ENCODE measurements around the gene HTR3C.
A peak's percentile ranks its signal among the peaks of the same experiment; 100 is the strongest.

The HTR3C gene

DNA sequence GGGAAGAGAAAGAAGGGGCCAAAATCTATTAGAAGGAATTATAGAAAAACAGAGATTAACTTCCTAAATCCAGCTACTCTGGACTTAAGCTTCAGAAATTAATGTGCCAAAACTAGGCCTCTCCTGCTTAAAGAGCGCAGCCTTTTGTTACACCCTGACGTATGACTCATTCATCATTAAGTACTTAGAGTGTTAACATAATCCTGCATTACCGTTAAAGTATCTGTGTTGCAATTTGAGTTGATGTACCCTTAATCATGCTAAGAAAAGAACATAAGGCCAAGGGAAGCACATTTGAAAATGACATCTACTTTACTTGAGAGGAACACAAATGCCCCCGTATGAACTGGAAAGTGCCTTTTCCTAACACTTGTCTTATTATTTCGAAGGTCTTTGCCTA, 13.4 kb upstream of the HTR3C start:
- no peak for DNase-seq
- H3K9me2 ChIP-seq (replicated peaks; ENCODE audit: insufficient read depth, low read length): no peaks in the 10 kb centered on the region
- H3K9me3 ChIP-seq (replicated peaks; ENCODE audit: insufficient read depth, low read length): no peaks in the 10 kb centered on the region
- no peaks in the 10 kb centered on the region for H3K36me3 ChIP-seq (replicated peaks; ENCODE audit: insufficient read depth, low read length)
- H3K27me3 ChIP-seq (replicated peaks; ENCODE audit: insufficient read depth, low read length): no peaks in the 10 kb centered on the region
- H3K4me1 ChIP-seq (ENCODE audit: low read length): no peaks in the 10 kb centered on the region
- TF ChIP-seq EZH2phosphoT487 (IDR thresholded peaks at IDR 0.05; ENCODE audit: low read length) (no peak), EZH2 (optimal IDR thresholded peaks at IDR 0.05; ENCODE audit: low read depth, low read length) (no peak), CTCF (IDR thresholded peaks at IDR 0.05; ENCODE audit: low read length) (no peak)
- no peaks in the 10 kb centered on the region for H3K79me2 ChIP-seq (ENCODE audit: low read length)
- no peak overlapping the region for H3K4me2 ChIP-seq (ENCODE audit: low read depth, low read length)
- H3K4me3 ChIP-seq (ENCODE audit: low read length): no peak overlapping the region
- H3K27ac ChIP-seq (ENCODE audit: low read length): no peak overlapping the region
- no peaks in the 10 kb centered on the region for H4K20me1 ChIP-seq (ENCODE audit: insufficient read depth, low read length)
- H3K9ac ChIP-seq (ENCODE audit: low read length): no peak overlapping the region
- no peaks in the 10 kb centered on the region for H3F3A ChIP-seq (ENCODE audit: insufficient read depth, low read length)
- H2AFZ ChIP-seq (ENCODE audit: low read length): no peak overlapping the region

GRCh38 chr3:184040010-184040409, 12.8 kb upstream of the HTR3C start:
- H3K36me3 ChIP-seq (replicated peaks; ENCODE audit: insufficient read depth, low read length): no peaks in the 10 kb centered on the region
- no peak overlapping the region for H3K4me3 ChIP-seq (ENCODE audit: low read length)
- H3K4me1 ChIP-seq (ENCODE audit: low read length): no peaks in the 10 kb centered on the region
- no peaks in the 10 kb centered on the region for H3K79me2 ChIP-seq (ENCODE audit: low read length)
- no peaks in the 10 kb centered on the region for H3K27me3 ChIP-seq (replicated peaks; ENCODE audit: insufficient read depth, low read length)
- H3K27ac ChIP-seq (ENCODE audit: low read length): no peak overlapping the region
- H3F3A ChIP-seq (ENCODE audit: insufficient read depth, low read length): no peaks in the 10 kb centered on the region
- H3K9me2 ChIP-seq (replicated peaks; ENCODE audit: insufficient read depth, low read length): no peaks in the 10 kb centered on the region
- no peak overlapping the region for H2AFZ ChIP-seq (ENCODE audit: low read length)
- TF ChIP-seq CTCF (IDR thresholded peaks at IDR 0.05; ENCODE audit: low read length) (peak; percentile 45), EZH2 (optimal IDR thresholded peaks at IDR 0.05; ENCODE audit: low read depth, low read length) (no peak), EZH2phosphoT487 (IDR thresholded peaks at IDR 0.05; ENCODE audit: low read length) (no peak)
- no peak overlapping the region for H3K9ac ChIP-seq (ENCODE audit: low read length)
- H3K4me2 ChIP-seq (ENCODE audit: low read depth, low read length): no peak overlapping the region
- no peaks in the 10 kb centered on the region for H3K9me3 ChIP-seq (replicated peaks; ENCODE audit: insufficient read depth, low read length)
- no peak for DNase-seq
- H4K20me1 ChIP-seq (ENCODE audit: insufficient read depth, low read length): no peaks in the 10 kb centered on the region

GRCh38 chr3:184042617-184043016, 10.2 kb upstream of the HTR3C start:
- Histone ChIP-seq H3F3A (ENCODE audit: insufficient read depth, low read length) (no peaks in the 10 kb centered on the region), H3K36me3 (replicated peaks; ENCODE audit: insufficient read depth, low read length) (no peaks in the 10 kb centered on the region), H3K27ac (ENCODE audit: low read length) (no peak overlapping the region), H4K20me1 (ENCODE audit: insufficient read depth, low read length) (no peaks in the 10 kb centered on the region), H3K9me2 (replicated peaks; ENCODE audit: insufficient read depth, low read length) (no peaks in the 10 kb centered on the region), H3K9me3 (replicated peaks; ENCODE audit: insufficient read depth, low read length) (no peaks in the 10 kb centered on the region), H3K9ac (ENCODE audit: low read length) (no peak overlapping the region), H3K79me2 (ENCODE audit: low read length) (no peaks in the 10 kb centered on the region), H2AFZ (ENCODE audit: low read length) (no peak overlapping the region), H3K4me2 (ENCODE audit: low read depth, low read length) (no peak overlapping the region), H3K4me3 (ENCODE audit: low read length) (no peak overlapping the region), H3K27me3 (replicated peaks; ENCODE audit: insufficient read depth, low read length) (no peaks in the 10 kb centered on the region), H3K4me1 (ENCODE audit: low read length) (no peaks in the 10 kb centered on the region)
- TF ChIP-seq EZH2 (optimal IDR thresholded peaks at IDR 0.05; ENCODE audit: low read depth, low read length): no peak
- TF ChIP-seq EZH2phosphoT487 (IDR thresholded peaks at IDR 0.05; ENCODE audit: low read length): no peak
- TF ChIP-seq CTCF (IDR thresholded peaks at IDR 0.05; ENCODE audit: low read length): no peak
- DNase-seq: no peak
